ENCODE results near the gene RBM34. TPM values are rescaled to one million over a fixed set of nuclear protein-coding genes. Genes with fewer than 3 reads are reported as not detected.
A peak's percentile ranks its signal among the peaks of the same experiment; 100 is the strongest.

The RBM34 gene
- total RNA-seq, 3 donors from 2014 or later (not counting 1 experiment from before 2014, with no cell fraction given): 163 to 187 (median 180) TPM

GRCh38 chr1:235180916-235181460, 19.9 kb upstream of the RBM34 start:
- peaks cover 9% of the 10 kb centered on the region for H3K36me3 Mint-ChIP-seq

GRCh38 chr1:235176486-235176885, 15.4 kb upstream of the RBM34 start:
- Mint-ChIP-seq H3K4me1 (peaks cover 2 to 3% of the 10 kb centered on the region in 2 donors), H3K9me3 (no peaks in the 10 kb centered on the region), H3K36me3 (no peaks in the 10 kb centered on the region), H3K4me3 (no peak overlapping the region), H3K27me3 (ENCODE audit: low read depth in 2 of 2) (no peaks in the 10 kb centered on the region), H3K27ac (no peak overlapping the region)
- intact Hi-C loops (cut with micrococcal nuclease): no loop called here
- Histone ChIP-seq H3K4me1 (ENCODE audit: control insufficient read depth, insufficient read depth, low read length) (no peaks in the 10 kb centered on the region), H3K9me3 (ENCODE audit: control insufficient read depth, insufficient read depth, low read length) (no peaks in the 10 kb centered on the region), H3K36me3 (ENCODE audit: control insufficient read depth, insufficient read depth, low read length) (peaks cover 66% of the 10 kb centered on the region), H3K4me3 (ENCODE audit: low read length) (no peak overlapping the region), H3K27ac (ENCODE audit: low read length) (no peak overlapping the region), H3K27me3 (ENCODE audit: control insufficient read depth, insufficient read depth, low read length) (no peaks in the 10 kb centered on the region)
- 98% methylated on average over 7 of the region's 7 CpGs for WGBS (ENCODE audit: insufficient coverage)
- no peak for ATAC-seq
- DNase-seq: no peak
- TF ChIP-seq, protein P1, sequence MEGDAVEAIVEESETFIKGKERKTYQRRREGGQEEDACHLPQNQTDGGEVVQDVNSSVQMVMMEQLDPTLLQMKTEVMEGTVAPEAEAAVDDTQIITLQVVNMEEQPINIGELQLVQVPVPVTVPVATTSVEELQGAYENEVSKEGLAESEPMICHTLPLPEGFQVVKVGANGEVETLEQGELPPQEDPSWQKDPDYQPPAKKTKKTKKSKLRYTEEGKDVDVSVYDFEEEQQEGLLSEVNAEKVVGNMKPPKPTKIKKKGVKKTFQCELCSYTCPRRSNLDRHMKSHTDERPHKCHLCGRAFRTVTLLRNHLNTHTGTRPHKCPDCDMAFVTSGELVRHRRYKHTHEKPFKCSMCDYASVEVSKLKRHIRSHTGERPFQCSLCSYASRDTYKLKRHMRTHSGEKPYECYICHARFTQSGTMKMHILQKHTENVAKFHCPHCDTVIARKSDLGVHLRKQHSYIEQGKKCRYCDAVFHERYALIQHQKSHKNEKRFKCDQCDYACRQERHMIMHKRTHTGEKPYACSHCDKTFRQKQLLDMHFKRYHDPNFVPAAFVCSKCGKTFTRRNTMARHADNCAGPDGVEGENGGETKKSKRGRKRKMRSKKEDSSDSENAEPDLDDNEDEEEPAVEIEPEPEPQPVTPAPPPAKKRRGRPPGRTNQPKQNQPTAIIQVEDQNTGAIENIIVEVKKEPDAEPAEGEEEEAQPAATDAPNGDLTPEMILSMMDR (IDR thresholded peaks at IDR 0.05): no peak

More at GRCh38 chr1:235180916-235181460, 19.9 kb upstream of the RBM34 start:
- no peak overlapping the region for H3K4me3 Mint-ChIP-seq
- TF ChIP-seq, protein P1 (IDR thresholded peaks at IDR 0.05): no peak
- H3K27me3 ChIP-seq (ENCODE audit: control insufficient read depth, insufficient read depth, low read length): no peaks in the 10 kb centered on the region
- no peaks in the 10 kb centered on the region for H3K9me3 Mint-ChIP-seq
- DNase-seq (no peak), ATAC-seq (no peak)
- H3K27me3 Mint-ChIP-seq (ENCODE audit: low read depth in 2 of 2): no peaks in the 10 kb centered on the region
- H3K4me1 Mint-ChIP-seq: peaks cover 18 to 22% of the 10 kb centered on the region in 2 donors
- no peaks in the 10 kb centered on the region for H3K9me3 ChIP-seq (ENCODE audit: control insufficient read depth, insufficient read depth, low read length)
- peak overlapping the region; percentile 55 to 63 for H3K27ac Mint-ChIP-seq
- no peak overlapping the region for H3K4me3 ChIP-seq (ENCODE audit: low read length)
- intact Hi-C loops (cut with micrococcal nuclease): no loop called here
- no peak overlapping the region for H3K27ac ChIP-seq (ENCODE audit: low read length)
- no peaks in the 10 kb centered on the region for H3K4me1 ChIP-seq (ENCODE audit: control insufficient read depth, insufficient read depth, low read length)
- WGBS (ENCODE audit: insufficient coverage): 97% methylated on average over 3 of the region's 5 CpGs
- peaks cover 49% of the 10 kb centered on the region for H3K36me3 ChIP-seq (ENCODE audit: control insufficient read depth, insufficient read depth, low read length)

GRCh38 chr1:235169986-235170385, 8.9 kb upstream of the RBM34 start:
- peaks cover 57% of the 10 kb centered on the region for H3K36me3 ChIP-seq (ENCODE audit: control insufficient read depth, insufficient read depth, low read length)
- Mint-ChIP-seq H3K4me3 (no peak overlapping the region), H3K27ac (no peak overlapping the region), H3K36me3 (no peaks in the 10 kb centered on the region), H3K4me1 (peaks cover 0 to 4% of the 10 kb centered on the region in 2 donors), H3K27me3 (ENCODE audit: low read depth in 2 of 2) (no peaks in the 10 kb centered on the region), H3K9me3 (no peaks in the 10 kb centered on the region)
- H3K9me3 ChIP-seq (ENCODE audit: control insufficient read depth, insufficient read depth, low read length): no peaks in the 10 kb centered on the region
- ATAC-seq (no peak), DNase-seq (no peak)
- no peaks in the 10 kb centered on the region for H3K27me3 ChIP-seq (ENCODE audit: control insufficient read depth, insufficient read depth, low read length)
- H3K4me1 ChIP-seq (ENCODE audit: control insufficient read depth, insufficient read depth, low read length): no peaks in the 10 kb centered on the region
- H3K4me3 ChIP-seq (ENCODE audit: low read length): no peak overlapping the region
- H3K27ac ChIP-seq (ENCODE audit: low read length): no peak overlapping the region
- intact Hi-C loops (cut with micrococcal nuclease): no loop called here
- TF ChIP-seq, protein P1 (IDR thresholded peaks at IDR 0.05): no peak

DNA sequence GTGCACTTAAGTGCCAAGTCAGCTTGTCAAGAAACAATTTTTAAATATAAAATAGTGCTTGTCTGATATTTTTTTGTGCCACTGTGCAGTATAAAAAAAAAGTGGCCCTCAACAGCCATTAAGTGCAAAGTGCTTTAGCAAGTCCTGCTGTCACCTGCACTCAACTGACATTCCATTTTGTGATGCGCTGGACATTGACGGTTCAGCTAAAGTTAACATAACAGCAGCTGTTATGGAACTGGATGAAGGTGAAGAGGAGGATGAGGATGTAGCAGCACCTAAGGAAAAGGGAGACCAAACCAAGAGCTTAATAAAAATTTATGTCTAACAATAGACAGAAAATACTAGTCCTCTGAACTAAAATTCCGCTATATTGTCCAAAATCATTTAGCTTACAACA, 7.3 kb upstream of the RBM34 start:
- DNase-seq: no peak
- peaks cover 45% of the 10 kb centered on the region for H3K36me3 ChIP-seq (ENCODE audit: control insufficient read depth, insufficient read depth, low read length)
- no peaks in the 10 kb centered on the region for H3K27me3 Mint-ChIP-seq (ENCODE audit: low read depth in 2 of 2)
- no peaks in the 10 kb centered on the region for H3K4me1 ChIP-seq (ENCODE audit: control insufficient read depth, insufficient read depth, low read length)
- H3K27me3 ChIP-seq (ENCODE audit: control insufficient read depth, insufficient read depth, low read length): no peaks in the 10 kb centered on the region
- TF ChIP-seq, protein P1 (IDR thresholded peaks at IDR 0.05): no peak
- no peaks in the 10 kb centered on the region for H3K36me3 Mint-ChIP-seq
- ATAC-seq: no peak
- H3K27ac Mint-ChIP-seq: peak overlapping the region in 1 of 2 donors; percentile 39
- H3K4me3 Mint-ChIP-seq: no peak overlapping the region
- H3K9me3 ChIP-seq (ENCODE audit: control insufficient read depth, insufficient read depth, low read length): no peaks in the 10 kb centered on the region
- no peak overlapping the region for H3K27ac ChIP-seq (ENCODE audit: low read length)
- 100% methylated on average over 2 of the region's 3 CpGs for WGBS (ENCODE audit: insufficient coverage)
- H3K4me3 ChIP-seq (ENCODE audit: low read length): no peak overlapping the region
- no peaks in the 10 kb centered on the region for H3K9me3 Mint-ChIP-seq
- intact Hi-C loops (cut with micrococcal nuclease): no loop called here
- H3K4me1 Mint-ChIP-seq: peaks cover 0 to 4% of the 10 kb centered on the region in 2 donors

Data from natural killer cell (primary cell).